Measurements from ENCODE around the gene GRM8. TPM values are rescaled to one million over a fixed set of nuclear protein-coding genes. Genes with fewer than 3 reads are reported as not detected.

GRM8 gene
- total and polyA plus RNA-seq, 4 donors: 0.28 to 4.9 (median 2.8) TPM

DNA sequence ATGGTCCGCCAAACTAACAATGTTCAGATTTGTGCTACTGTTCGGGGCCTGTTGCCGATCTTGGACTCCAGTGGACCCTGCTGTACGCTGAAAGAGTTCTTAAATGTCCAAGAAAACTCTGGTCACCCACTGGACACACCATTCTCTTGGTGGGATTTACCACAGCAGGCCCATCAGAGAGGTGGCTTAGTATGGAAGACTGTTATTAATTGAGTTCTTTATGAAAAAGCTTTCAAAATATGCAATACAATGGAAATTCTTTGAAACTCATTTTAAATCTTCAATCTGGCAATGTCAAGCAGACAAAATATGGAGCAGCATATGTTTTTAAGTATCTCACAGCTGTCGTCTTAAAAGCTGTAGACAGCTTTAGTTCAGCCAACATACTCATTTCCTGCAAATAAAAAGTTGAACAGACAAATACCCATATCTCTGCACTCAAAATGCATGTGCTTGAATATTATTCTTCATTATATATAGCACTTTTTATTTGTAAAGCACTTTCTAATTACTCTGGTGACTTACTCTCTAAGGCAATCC lies 37.4 kb upstream of the GRM8 start:
- Histone ChIP-seq H3K9me3 (ENCODE audit: control insufficient read depth in 4 of 4, low read length in 3 of 4) (no peaks in the 10 kb centered on the region), H3K4me1 (ENCODE audit: control insufficient read depth in 4 of 4, insufficient read depth in 4 of 4, low read length in 3 of 4) (no peaks in the 10 kb centered on the region), H3K27me3 (ENCODE audit: control insufficient read depth in 4 of 4, insufficient read depth in 4 of 4, low read length in 3 of 4) (peaks cover 0 to 2% (median 0%) of the 10 kb centered on the region in 4 donors), H3K4me3 (ENCODE audit: low read depth in 1 of 3, low read length in 3 of 3) (no peak overlapping the region), H3K9ac (ENCODE audit: low read depth in 1 of 2, low read length in 2 of 2) (no peak overlapping the region), H3K36me3 (ENCODE audit: control insufficient read depth in 4 of 4, insufficient read depth in 3 of 4, low read depth in 1 of 4, low read length in 3 of 4) (no peaks in the 10 kb centered on the region), H3K27ac (ENCODE audit: low read depth in 1 of 2, low read length in 2 of 2) (no peak overlapping the region)
- 92% methylated on average over 5 of the region's 5 CpGs for WGBS
- no peak for DNase-seq (ENCODE audit: low spot score)
- TF ChIP-seq EGR1 (IDR thresholded peaks at IDR 0.05; ENCODE audit: low read depth in 2 of 2): no peak
- TF ChIP-seq HNF4A (conservative IDR thresholded peaks at IDR 0.05): no peak
- no peak for TF ChIP-seq TAF1 (conservative IDR thresholded peaks at IDR 0.05)
- TF ChIP-seq, protein P1, sequence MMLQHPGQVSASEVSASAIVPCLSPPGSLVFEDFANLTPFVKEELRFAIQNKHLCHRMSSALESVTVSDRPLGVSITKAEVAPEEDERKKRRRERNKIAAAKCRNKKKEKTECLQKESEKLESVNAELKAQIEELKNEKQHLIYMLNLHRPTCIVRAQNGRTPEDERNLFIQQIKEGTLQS (IDR thresholded peaks at IDR 0.05): no peak
- no peak for TF ChIP-seq NR2F2 (IDR thresholded peaks at IDR 0.05)
- TF ChIP-seq, protein P2, sequence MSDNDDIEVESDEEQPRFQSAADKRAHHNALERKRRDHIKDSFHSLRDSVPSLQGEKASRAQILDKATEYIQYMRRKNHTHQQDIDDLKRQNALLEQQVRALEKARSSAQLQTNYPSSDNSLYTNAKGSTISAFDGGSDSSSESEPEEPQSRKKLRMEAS (IDR thresholded peaks at IDR 0.05): no peak
- no peak for TF ChIP-seq SP1 (IDR thresholded peaks at IDR 0.05)

DNA sequence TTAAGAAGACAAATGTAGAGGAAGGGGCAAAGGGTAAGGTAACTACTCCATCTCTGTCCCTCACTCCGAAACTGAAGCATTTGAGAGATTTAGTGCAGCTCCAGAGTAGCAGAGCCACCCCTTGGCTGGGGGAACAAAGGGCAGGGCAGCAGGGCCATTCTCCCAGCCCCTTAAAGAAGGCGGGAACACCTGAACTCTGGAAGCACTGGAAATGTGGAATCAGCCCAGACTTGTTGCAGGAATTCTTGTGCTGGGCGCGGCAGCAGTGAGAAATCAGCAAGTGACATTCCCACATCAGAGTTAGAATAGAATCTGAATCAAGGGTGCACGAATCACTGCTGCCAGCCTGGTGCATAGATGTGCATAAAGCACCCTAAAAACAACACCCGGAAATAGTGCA lies 34.4 kb upstream of the GRM8 start:
- 78% methylated on average over 6 of the region's 6 CpGs for WGBS
- DNase-seq (ENCODE audit: low spot score): no peak
- TF ChIP-seq GABPA (IDR thresholded peaks at IDR 0.05 in 1 of 2, conservative IDR thresholded peaks at IDR 0.05 in 1 of 2) (no peak), FOXA2 (IDR thresholded peaks at IDR 0.05) (no peak), JUND (IDR thresholded peaks at IDR 0.05) (no peak), EGR1 (IDR thresholded peaks at IDR 0.05; ENCODE audit: low read depth in 2 of 2) (no peak), RXRA (IDR thresholded peaks at IDR 0.05) (no peak), HNF4A (conservative IDR thresholded peaks at IDR 0.05) (no peak), TAF1 (conservative IDR thresholded peaks at IDR 0.05) (no peak)
- TF ChIP-seq, protein P2 (IDR thresholded peaks at IDR 0.05): no peak
- TF ChIP-seq, protein P1 (IDR thresholded peaks at IDR 0.05): no peak
- no peaks in the 10 kb centered on the region for H3K9me3 ChIP-seq (ENCODE audit: control insufficient read depth in 4 of 4, low read length in 3 of 4)
- peaks cover 0 to 2% (median 0%) of the 10 kb centered on the region in 4 donors for H3K27me3 ChIP-seq (ENCODE audit: control insufficient read depth in 4 of 4, insufficient read depth in 4 of 4, low read length in 3 of 4)
- no peak overlapping the region for H3K4me3 ChIP-seq (ENCODE audit: low read depth in 1 of 3, low read length in 3 of 3)
- H3K9ac ChIP-seq (ENCODE audit: low read depth in 1 of 2, low read length in 2 of 2): no peak overlapping the region
- no peak overlapping the region for H3K27ac ChIP-seq (ENCODE audit: low read depth in 1 of 2, low read length in 2 of 2)
- no peaks in the 10 kb centered on the region for H3K36me3 ChIP-seq (ENCODE audit: control insufficient read depth in 4 of 4, insufficient read depth in 3 of 4, low read depth in 1 of 4, low read length in 3 of 4)
- no peaks in the 10 kb centered on the region for H3K4me1 ChIP-seq (ENCODE audit: control insufficient read depth in 4 of 4, insufficient read depth in 4 of 4, low read length in 3 of 4)

DNA sequence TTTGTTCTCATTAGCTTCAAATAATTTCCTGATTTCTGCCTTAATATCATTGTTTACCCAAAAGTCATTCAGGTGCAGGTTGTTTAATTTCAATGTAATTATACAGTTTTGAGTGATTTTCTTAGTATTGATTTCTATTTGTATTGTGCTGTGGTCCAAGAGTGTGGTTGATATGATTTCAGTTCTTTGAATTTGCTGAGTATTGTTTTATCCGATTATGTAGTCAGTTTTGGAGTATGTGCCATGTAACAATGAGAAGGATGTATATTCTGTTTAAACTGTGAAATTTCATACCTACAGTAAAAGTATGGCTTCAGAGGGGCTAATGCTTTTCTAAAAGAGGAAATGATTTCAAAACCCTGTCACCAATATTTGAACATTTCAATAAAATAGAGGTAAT lies 17.4 kb upstream of the GRM8 start:
- H3K9ac ChIP-seq (ENCODE audit: low read depth in 1 of 2, low read length in 2 of 2): no peak overlapping the region
- no peak overlapping the region for H3K4me3 ChIP-seq (ENCODE audit: low read depth in 1 of 3, low read length in 3 of 3)
- H3K9me3 ChIP-seq (ENCODE audit: control insufficient read depth in 4 of 4, low read length in 3 of 4): no peaks in the 10 kb centered on the region
- no peak for DNase-seq (ENCODE audit: low spot score)
- H3K27me3 ChIP-seq (ENCODE audit: control insufficient read depth in 4 of 4, insufficient read depth in 4 of 4, low read length in 3 of 4): peaks cover 0 to 4% (median under 1%) of the 10 kb centered on the region in 4 donors
- 90% methylated on average over 1 of the region's 1 CpG for WGBS
- H3K4me1 ChIP-seq (ENCODE audit: control insufficient read depth in 4 of 4, insufficient read depth in 4 of 4, low read length in 3 of 4): no peaks in the 10 kb centered on the region
- H3K27ac ChIP-seq (ENCODE audit: low read depth in 1 of 2, low read length in 2 of 2): no peak overlapping the region
- H3K36me3 ChIP-seq (ENCODE audit: control insufficient read depth in 4 of 4, insufficient read depth in 3 of 4, low read depth in 1 of 4, low read length in 3 of 4): no peaks in the 10 kb centered on the region
- TF ChIP-seq SP1 (IDR thresholded peaks at IDR 0.05) (no peak), NR2F2 (IDR thresholded peaks at IDR 0.05) (no peak), EGR1 (IDR thresholded peaks at IDR 0.05; ENCODE audit: low read depth in 2 of 2) (no peak), JUND (IDR thresholded peaks at IDR 0.05) (no peak), GABPA (IDR thresholded peaks at IDR 0.05 in 1 of 2, conservative IDR thresholded peaks at IDR 0.05 in 1 of 2) (no peak), RXRA (IDR thresholded peaks at IDR 0.05) (no peak), FOXA2 (IDR thresholded peaks at IDR 0.05) (no peak), RAD21 (IDR thresholded peaks at IDR 0.05) (no peak), YY1 (IDR thresholded peaks at IDR 0.05) (no peak)
- TF ChIP-seq, protein P1 (IDR thresholded peaks at IDR 0.05): no peak
- TF ChIP-seq, protein P3, sequence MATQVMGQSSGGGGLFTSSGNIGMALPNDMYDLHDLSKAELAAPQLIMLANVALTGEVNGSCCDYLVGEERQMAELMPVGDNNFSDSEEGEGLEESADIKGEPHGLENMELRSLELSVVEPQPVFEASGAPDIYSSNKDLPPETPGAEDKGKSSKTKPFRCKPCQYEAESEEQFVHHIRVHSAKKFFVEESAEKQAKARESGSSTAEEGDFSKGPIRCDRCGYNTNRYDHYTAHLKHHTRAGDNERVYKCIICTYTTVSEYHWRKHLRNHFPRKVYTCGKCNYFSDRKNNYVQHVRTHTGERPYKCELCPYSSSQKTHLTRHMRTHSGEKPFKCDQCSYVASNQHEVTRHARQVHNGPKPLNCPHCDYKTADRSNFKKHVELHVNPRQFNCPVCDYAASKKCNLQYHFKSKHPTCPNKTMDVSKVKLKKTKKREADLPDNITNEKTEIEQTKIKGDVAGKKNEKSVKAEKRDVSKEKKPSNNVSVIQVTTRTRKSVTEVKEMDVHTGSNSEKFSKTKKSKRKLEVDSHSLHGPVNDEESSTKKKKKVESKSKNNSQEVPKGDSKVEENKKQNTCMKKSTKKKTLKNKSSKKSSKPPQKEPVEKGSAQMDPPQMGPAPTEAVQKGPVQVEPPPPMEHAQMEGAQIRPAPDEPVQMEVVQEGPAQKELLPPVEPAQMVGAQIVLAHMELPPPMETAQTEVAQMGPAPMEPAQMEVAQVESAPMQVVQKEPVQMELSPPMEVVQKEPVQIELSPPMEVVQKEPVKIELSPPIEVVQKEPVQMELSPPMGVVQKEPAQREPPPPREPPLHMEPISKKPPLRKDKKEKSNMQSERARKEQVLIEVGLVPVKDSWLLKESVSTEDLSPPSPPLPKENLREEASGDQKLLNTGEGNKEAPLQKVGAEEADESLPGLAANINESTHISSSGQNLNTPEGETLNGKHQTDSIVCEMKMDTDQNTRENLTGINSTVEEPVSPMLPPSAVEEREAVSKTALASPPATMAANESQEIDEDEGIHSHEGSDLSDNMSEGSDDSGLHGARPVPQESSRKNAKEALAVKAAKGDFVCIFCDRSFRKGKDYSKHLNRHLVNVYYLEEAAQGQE (IDR thresholded peaks at IDR 0.05): no peak
- TF ChIP-seq, protein P4, sequence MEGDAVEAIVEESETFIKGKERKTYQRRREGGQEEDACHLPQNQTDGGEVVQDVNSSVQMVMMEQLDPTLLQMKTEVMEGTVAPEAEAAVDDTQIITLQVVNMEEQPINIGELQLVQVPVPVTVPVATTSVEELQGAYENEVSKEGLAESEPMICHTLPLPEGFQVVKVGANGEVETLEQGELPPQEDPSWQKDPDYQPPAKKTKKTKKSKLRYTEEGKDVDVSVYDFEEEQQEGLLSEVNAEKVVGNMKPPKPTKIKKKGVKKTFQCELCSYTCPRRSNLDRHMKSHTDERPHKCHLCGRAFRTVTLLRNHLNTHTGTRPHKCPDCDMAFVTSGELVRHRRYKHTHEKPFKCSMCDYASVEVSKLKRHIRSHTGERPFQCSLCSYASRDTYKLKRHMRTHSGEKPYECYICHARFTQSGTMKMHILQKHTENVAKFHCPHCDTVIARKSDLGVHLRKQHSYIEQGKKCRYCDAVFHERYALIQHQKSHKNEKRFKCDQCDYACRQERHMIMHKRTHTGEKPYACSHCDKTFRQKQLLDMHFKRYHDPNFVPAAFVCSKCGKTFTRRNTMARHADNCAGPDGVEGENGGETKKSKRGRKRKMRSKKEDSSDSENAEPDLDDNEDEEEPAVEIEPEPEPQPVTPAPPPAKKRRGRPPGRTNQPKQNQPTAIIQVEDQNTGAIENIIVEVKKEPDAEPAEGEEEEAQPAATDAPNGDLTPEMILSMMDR (IDR thresholded peaks at IDR 0.05; ENCODE audit: low read depth, low read length, missing input control): no peak
